SK-N-MC (cell line): Measurements from ENCODE around the gene KCTD1.

Source experiments
- DNase-seq: peaks from one replicate; pipeline ENCODE4 v3.0.0-alpha.2; 2011; ENCODE audit warnings: low read depth, low spot score
- H3K27ac ChIP-seq: fragments of 200-600 bp; sonication (generic); 2 replicates; pipeline ENCODE4 v1.5.1; 2016; ENCODE audit warnings: mixed run types
- H3K36me3 ChIP-seq: fragments of 200-600 bp; sonication (generic); 2 replicates; pipeline ENCODE4 v1.6.1; 2017; ENCODE audit warnings: antibody characterized with exemption, low read length, mixed read lengths; ENCODE audit not compliant: insufficient read depth
- H3K4me3 ChIP-seq: fragments of 200-600 bp; sonication (generic); 2 replicates; pipeline ENCODE4 v1.5.1; 2016
- H3K9ac ChIP-seq: fragments of 200-600 bp; sonication (generic); 2 replicates; pipeline ENCODE4 v1.8.0; 2017; ENCODE audit warnings: mixed run types, mixed read lengths; ENCODE audit not compliant: insufficient read length
- H3K9me3 ChIP-seq: fragments of 200-600 bp; sonication (generic); 2 replicates; pipeline ENCODE4 v1.6.1; 2017; ENCODE audit warnings: low read depth, mild to moderate bottlenecking, antibody characterized with exemption, low read length, moderate library complexity, mixed read lengths
- EZH2 ChIP-seq: fragments of 200-600 bp; sonication (generic); IDR thresholded peaks from one replicate; pipeline ENCODE4 v1.6.1; 2017; ENCODE audit warnings: antibody characterized with exemption
- FOXP2 ChIP-seq: optimal IDR thresholded peaks from 2 replicates; pipeline ENCODE3; 2011; ENCODE audit warnings: mild to moderate bottlenecking, moderate library complexity; ENCODE audit not compliant: insufficient read depth; ENCODE audit errors: extremely low read length, control extremely low read depth
- POLR2AphosphoS5 ChIP-seq: IDR thresholded peaks from 2 replicates; pipeline ENCODE4 v1.6.1; 2012; ENCODE audit warnings: mild to moderate bottlenecking, low read depth, low read length, borderline replicate concordance

Gene KCTD1

DNA sequence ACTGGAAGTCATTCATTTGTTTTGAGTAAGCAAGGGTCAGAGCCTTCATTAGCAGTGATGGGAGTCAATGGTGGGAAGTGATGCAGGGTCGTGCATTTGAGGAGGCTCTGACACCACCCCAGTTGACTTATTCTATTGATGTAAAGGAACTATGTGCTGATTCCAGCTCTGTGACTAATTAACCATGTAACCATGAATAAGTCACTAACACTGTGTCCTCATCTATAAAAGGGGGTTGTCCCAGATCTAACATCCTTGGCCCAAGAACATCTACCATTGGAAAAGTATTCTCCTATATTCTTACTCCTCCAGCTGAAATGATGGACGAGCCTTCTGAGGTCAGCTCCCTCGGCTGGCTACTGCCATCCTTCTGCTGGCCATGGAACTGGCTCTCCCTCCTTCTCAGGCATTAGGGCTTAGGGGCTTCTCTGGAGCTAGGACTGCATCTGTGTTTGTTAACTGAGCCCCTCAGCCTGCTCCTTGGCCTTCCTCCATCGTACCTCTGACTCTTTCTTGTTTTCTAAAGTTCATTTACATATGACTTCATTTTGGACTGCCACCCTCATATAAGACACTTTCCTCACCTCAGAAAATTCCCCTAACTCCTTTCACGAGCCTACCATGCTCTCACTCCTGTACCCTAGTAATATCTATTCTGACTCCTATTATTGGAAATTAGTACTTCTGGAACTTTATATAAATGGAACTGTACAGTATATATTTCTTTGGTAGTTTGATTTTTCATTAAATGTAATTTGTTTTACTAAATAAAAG, 115.5 kb downstream of the KCTD1 start:
- H3K9me3 ChIP-seq: no peaks in the 10 kb centered on the region
- no peak for DNase-seq
- no peaks in the 10 kb centered on the region for H3K36me3 ChIP-seq
- TF ChIP-seq EZH2: no peak
- TF ChIP-seq POLR2AphosphoS5: no peak
- no peak for TF ChIP-seq FOXP2
- H3K9ac ChIP-seq: no peak overlapping the region
- H3K4me3 ChIP-seq: no peak overlapping the region
- no peak overlapping the region for H3K27ac ChIP-seq

DNA sequence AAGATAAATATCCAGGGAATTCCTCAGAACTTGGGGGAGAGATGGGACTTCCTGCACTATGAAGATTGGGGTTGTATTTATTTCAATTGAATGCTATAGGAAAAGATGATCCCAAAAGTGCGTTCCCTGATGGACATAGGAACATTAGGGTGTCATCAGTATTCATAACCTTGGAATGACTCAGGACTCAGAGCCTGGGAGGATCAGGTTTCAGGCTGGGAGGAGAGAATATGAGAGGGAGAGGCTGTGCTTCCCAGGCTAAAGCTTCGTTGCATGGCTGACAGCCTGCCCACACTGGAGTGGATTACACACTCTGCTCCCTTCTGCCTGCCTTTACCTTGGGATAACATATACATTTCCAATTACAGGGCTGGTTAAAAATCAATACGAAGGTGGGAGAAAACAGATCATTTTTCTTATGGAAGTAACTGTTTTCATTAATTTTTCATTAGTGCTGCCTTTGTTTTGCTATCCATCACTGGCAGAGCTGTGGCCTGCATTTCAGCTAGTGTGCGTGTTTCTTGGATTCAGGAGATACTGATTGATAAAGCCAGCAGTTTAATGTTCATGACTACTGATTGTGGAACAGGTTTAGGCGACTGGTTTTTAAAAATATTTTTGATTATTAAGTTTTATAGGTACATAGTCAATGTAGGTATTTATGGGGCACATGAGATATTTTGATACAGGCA, 118.7 kb downstream of the KCTD1 start:
- no peaks in the 10 kb centered on the region for H3K36me3 ChIP-seq
- no peaks in the 10 kb centered on the region for H3K9me3 ChIP-seq
- H3K9ac ChIP-seq: no peak overlapping the region
- DNase-seq: no peak
- H3K4me3 ChIP-seq: no peak overlapping the region
- H3K27ac ChIP-seq: no peak overlapping the region
- no peak for TF ChIP-seq EZH2
- no peak for TF ChIP-seq POLR2AphosphoS5
- TF ChIP-seq FOXP2: no peak

DNA sequence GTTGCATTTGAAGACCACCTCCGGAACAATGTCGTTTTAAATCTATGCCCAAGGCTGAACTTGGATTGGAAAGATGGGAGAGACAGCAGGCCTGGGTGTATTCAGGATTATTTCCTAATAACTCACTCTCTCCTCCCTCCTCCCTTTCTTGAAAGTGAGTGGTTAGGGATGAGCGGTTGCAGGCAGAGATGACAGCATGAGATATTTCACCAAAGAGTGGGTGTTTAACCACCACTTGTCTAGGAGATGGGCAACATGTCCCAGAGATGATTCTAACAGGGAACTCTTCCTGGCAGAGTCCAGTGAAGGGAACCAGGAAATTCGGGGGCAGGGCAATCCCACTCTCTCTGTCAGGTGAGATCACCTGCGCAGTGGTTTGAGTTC, 123.2 kb downstream of the KCTD1 start:
- H3K27ac ChIP-seq: no peak overlapping the region
- no peak overlapping the region for H3K9ac ChIP-seq
- H3K4me3 ChIP-seq: no peak overlapping the region
- no peak for TF ChIP-seq FOXP2
- no peak for TF ChIP-seq POLR2AphosphoS5
- TF ChIP-seq EZH2: no peak
- no peak for DNase-seq
- no peaks in the 10 kb centered on the region for H3K9me3 ChIP-seq
- H3K36me3 ChIP-seq: no peaks in the 10 kb centered on the region

- H3K9ac ChIP-seq: no peak overlapping the region
- H3K36me3 ChIP-seq: no peaks in the 10 kb centered on the region
- H3K27ac ChIP-seq: no peak overlapping the region
- DNase-seq: no peak
- H3K9me3 ChIP-seq: no peaks in the 10 kb centered on the region
- H3K4me3 ChIP-seq: no peak overlapping the region
- no peak for TF ChIP-seq EZH2
- TF ChIP-seq FOXP2: no peak
- TF ChIP-seq POLR2AphosphoS5: no peak
These were observed 123.8 kb downstream of the KCTD1 start for GRCh38 chr18:26424428-26425147.

DNA sequence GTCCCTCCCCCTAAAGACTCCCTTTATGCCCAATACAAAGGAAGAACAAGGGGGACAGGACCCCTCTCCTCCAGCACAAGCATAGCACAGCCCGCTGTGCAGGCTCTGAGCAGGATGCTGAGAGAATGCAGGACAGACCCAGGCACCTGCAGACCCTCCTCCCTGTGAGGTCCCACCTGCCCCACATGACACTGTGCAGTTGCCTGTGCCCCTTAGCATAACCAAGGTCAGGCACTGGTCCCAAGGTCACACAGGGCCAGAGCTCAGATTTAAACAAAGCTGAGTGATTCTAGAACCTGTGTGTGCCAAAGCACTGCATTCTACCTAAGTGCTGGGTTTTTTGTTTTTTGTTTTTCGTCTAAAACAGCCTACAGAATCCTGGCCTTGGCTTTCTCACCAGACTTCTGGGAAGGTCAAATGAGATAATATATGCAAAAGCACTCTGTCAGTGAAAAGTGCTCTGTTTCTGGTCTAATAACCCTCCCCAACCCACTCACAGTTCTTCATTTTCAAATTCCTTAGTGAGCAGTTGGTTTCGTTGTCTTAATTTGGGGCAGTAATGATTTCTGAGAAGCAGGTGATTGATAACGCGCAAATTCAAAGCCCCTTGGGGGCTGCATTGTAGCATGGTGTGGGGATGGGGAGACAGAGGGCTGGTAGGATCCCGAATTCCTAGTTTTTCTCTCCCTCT, 125.7 kb downstream of the KCTD1 start:
- Histone ChIP-seq H3K36me3 (no peaks in the 10 kb centered on the region), H3K4me3 (no peak overlapping the region), H3K9me3 (no peaks in the 10 kb centered on the region), H3K27ac (no peak overlapping the region), H3K9ac (no peak overlapping the region)
- DNase-seq: no peak
- no peak for TF ChIP-seq POLR2AphosphoS5
- no peak for TF ChIP-seq EZH2
- TF ChIP-seq FOXP2: no peak

GRCh38 chr18:26421931-26422330, 126.4 kb downstream of the KCTD1 start:
- Histone ChIP-seq H3K9ac (no peak overlapping the region), H3K36me3 (no peaks in the 10 kb centered on the region), H3K4me3 (no peak overlapping the region), H3K27ac (no peak overlapping the region), H3K9me3 (no peaks in the 10 kb centered on the region)
- TF ChIP-seq EZH2 (no peak), POLR2AphosphoS5 (no peak), FOXP2 (no peak)
- no peak for DNase-seq

DNA sequence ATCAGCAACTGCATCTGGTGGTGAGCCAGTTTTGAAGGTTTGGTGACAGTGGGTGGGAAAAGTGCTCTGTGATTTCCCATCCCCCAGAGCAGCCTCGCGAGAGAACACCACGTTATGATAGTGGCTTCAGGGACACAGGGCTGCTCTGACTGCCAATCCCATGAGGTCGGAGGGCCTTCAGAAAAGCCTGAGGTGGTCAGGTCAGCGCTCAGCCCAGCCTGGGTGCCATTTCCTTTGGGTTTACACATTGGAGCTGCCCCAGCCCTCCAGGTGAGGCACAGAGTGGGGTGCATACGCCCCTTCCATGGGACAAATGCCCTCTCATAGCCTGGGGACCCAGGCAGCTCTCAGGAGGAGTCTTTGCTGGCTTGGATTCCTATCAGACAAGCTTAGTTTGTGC, 126.8 kb downstream of the KCTD1 start:
- Histone ChIP-seq H3K9me3 (no peaks in the 10 kb centered on the region), H3K27ac (no peak overlapping the region), H3K9ac (no peak overlapping the region), H3K4me3 (no peak overlapping the region), H3K36me3 (no peaks in the 10 kb centered on the region)
- no peak for DNase-seq
- no peak for TF ChIP-seq FOXP2
- TF ChIP-seq EZH2: no peak
- TF ChIP-seq POLR2AphosphoS5: no peak

DNA sequence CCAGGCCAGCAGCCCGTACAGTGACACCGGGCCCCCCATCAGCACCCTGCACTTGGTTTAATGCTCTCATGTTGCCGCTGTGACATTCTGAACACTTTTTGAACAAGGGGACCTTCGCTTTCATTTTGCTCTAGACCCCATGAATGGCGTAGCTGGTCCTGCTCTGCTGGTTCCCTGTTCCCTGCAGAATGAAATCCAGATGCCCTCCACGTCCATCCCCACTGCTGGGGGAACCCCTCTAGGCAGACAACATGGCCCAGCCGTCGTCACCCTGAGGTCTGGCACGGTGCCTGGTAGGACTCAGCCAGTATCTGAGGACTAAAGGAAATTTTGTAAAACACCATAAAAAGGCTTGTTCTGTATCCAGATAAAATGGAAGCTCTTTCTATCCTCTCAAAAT, 128.6 kb downstream of the KCTD1 start:
- no peak for TF ChIP-seq FOXP2
- no peak for TF ChIP-seq POLR2AphosphoS5
- no peak for TF ChIP-seq EZH2
- DNase-seq: no peak
- 0 out of 2 replicates have a peak overlapping the region, but pooled peaks have one; percentile 6 for H3K4me3 ChIP-seq
- no peaks in the 10 kb centered on the region for H3K36me3 ChIP-seq
- no peak overlapping the region for H3K9ac ChIP-seq
- H3K27ac ChIP-seq: peak overlapping the region; percentile 63
- no peaks in the 10 kb centered on the region for H3K9me3 ChIP-seq
